Stimulated activated CD8-positive, alpha-beta memory T cell treated with anti-CD3 and anti-CD28 coated beads, Interleukin-4, amount 100 ng/mL, for 24 hours (primary cell): Measurements from ENCODE around the gene PABPC1L.

Source experiments
- DNase-seq: peaks from one replicate; pipeline ENCODE4 v3.0.0-alpha.2; 2020; ENCODE audit warnings: low read depth

The PABPC1L gene

GRCh38 chr20:44900231-44900854 is 9.5 kb upstream of the PABPC1L start:
- DNase-seq = no peak

DNA sequence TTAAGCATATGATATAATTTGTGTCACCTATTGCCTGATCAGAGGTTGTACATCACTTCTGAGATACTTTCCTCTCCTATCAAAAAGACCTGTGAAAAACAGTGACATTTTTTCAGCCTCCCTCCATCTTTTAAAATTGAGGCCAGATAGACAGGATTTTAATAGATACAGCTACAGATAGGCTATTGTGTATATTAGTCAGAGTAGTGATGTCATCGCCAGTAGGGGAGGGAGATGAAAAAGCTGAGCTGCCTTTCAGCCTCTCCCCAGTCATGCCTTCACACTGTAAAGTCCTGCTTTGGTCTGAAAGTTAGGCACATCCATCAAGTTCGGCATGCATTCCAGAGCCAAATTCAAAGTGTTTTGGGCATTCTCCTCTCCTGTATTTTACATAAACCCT is 7.9 kb upstream of the PABPC1L start:
- no peak for DNase-seq

DNA sequence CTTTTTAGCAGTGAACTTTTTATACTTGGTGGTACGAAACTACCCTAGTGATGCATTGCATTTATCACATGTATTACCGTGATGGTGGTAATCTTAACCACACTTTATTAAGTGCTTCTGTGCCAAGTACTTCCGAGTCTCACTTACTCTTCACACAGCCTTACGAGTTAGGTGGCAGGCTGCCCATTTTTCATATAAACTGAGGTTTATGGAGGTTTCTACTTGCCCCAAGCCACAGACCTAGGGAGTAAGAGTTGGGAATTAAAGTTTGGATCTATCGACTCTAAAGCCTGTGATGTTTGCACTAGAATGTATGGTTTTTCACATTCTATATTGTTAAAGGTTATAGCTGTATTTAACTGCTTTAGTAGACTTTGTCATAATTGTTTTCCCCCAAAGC is 5.5 kb upstream of the PABPC1L start:
- DNase-seq = no peak

GRCh38 chr20:44908987-44909871 is 631 bp upstream of the PABPC1L start:
- no peak for DNase-seq

DNA sequence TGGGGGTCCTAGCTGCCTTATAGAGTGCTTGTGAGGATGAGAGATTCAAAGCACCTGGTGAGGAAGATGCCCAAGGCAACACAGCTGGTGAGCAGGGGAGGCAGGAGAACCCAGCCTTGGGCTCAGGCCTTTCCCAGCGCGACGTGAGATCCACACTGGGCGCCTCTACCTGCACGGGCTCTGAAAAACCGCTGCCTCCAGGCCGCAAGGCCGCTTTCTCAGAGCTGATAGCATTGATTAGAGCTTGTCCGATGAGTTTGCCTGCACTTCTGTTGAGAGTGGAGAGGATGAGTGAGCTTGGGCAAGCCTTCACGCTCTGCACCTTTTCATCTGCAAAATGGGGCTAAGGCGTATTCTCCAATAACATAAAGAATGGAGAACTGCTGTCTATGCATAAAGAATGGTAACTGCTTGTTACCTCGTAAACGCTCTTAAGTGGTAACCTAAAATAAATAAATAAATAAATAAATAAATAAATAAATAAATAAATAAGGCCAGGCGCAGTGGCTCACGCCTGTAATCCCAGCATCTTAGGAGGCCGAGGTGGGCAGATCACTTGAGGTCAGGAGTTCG is 916 bp downstream of the PABPC1L start:
- DNase-seq = no peak

GRCh38 chr20:44911264-44911921 is 1.5 kb downstream of the PABPC1L start:
- DNase-seq = peak; percentile 31

- no peak for DNase-seq
Measured at GRCh38 chr20:44912189-44912588, 2.3 kb downstream of the PABPC1L start.

DNA sequence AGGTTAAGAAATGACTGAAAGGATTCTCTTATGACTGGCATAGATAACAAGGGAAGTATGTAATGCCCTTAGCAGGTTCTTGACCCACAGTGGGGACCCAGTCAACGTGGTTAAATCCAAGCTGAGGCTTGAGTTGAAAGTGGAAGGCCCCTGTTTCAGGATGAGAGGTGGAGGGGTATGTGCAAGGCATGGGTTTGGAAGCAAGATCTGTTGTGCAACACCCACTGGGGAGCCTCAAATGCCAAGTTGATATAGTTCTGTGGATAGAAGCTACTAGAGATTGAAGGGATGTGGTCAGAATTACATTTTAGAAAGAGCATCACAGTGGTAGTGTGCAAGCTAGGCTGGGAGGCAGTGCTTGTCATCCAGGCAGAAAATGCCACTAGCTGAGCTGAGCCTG is 5.1 kb downstream of the PABPC1L start:
- no peak for DNase-seq

DNA sequence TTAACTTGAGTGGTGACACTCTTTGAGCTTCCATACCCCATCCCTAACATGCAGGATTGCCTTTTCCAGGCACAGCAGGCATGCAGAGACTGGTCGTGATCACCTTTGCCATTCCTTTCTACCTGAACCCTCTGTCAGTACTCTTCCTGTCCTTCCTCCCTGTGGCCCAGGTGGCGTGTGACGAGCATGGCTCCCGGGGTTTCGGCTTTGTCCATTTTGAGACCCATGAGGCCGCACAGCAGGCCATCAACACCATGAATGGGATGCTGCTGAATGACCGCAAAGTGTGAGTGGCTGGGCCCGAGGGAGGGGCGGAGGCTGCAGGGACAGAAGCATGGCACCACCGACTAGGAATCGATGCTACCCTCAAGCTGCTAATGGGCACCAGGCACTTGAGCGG is 6.7 kb downstream of the PABPC1L start:
- DNase-seq = no peak

DNA sequence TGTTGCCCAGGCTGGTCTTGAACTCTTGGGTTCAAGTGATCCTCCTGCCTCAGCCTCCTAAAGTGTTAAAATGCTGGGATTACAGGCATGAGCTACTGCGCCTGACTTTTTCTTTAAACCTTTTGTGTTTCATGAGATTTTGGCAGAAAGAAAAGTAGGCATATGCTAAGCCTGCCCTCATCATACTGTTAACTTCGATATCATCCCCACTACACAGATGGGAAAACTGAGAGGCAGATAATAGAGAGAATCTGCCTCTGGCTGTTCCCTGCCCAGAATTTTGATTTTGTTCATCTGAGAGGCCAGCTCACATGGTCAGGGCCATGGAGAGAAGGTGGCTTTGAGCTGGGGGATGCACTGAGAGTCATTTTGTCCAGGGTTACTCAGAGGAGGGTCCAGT is 7.5 kb downstream of the PABPC1L start:
- no peak for DNase-seq

DNA sequence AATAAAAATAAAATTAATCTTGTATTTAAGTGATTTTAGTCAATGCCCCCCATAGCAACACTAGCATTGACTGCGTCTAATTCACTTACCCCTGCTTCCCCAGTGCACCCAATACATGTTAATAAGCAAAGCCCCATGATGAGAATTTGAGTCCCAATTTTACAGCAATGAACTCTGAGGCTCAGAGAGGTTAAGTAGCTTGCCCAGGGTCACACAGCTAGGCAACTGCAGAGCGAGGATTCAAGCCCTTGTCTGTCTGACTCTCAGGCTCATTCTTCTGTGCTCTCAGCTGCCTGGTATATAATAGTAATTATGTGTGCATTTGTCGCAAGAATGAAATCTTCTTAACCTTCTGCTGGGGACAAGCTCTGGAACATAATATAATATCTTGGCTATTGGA is 8.5 kb downstream of the PABPC1L start:
- no peak for DNase-seq

DNA sequence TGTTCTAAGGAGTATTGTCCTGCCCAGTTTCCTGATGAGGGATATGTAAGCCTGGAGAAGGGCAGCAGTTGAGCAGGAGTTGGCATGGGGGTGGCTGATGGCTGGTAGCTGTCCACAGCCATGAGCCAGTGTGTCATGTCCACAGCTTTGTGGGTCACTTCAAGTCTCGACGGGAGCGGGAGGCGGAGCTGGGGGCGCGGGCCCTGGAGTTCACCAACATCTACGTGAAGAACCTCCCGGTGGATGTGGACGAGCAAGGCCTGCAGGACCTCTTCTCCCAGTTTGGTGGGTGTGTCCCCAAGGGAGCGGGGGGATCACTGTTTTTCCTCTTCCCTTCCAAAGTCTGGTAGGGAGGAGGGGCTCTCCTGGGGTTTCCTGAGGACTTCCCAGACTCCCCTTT is 8.9 kb downstream of the PABPC1L start:
- no peak for DNase-seq

DNA sequence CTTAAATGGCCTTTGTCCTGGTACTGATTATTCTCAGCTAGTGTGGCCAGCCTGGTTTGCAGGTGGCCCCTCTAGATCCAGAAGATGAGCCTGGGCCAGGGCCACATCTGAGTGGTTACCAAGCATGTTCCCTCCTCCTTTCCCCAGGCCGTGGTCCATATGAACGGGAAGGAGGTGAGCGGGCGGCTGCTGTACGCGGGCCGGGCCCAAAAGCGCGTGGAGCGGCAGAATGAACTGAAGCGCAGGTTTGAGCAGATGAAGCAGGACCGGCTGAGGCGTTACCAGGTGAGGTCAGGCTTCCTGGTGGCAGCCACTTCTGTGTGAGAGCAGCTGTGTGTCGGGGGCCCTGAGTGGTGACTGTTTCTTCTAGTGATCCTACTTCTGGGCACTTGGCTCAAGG is 11.6 kb downstream of the PABPC1L start:
- no peak for DNase-seq

- no peak for DNase-seq
Measured at GRCh38 chr20:44924541-44924940, 14.7 kb downstream of the PABPC1L start.

- no peak for DNase-seq
Measured at GRCh38 chr20:44928595-44928994, 18.7 kb downstream of the PABPC1L start.

GRCh38 chr20:44930517-44931168 is 20.8 kb downstream of the PABPC1L start:
- DNase-seq = no peak

DNA sequence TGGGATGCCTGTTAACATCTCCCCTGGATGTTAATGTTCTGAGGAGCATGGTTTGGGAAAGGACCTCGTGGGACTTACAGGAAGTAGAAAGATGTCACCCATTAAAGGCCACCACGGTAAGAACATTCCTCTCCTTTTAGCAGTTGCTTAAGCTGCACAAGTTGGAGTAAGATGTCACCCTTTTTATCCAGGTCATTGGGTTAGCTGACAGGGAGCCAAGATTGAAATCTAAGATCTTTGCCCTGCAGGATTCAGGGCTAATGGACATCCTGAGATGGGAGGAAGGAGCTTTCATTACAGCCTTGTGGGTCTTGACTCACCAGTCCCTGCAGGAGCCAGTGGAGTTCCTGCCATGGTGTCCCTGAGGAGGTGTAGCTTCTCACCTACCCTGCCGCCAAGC is 22.1 kb downstream of the PABPC1L start:
- DNase-seq = no peak

GRCh38 chr20:44932916-44933315 is 23.1 kb downstream of the PABPC1L start:
- no peak for DNase-seq

DNA sequence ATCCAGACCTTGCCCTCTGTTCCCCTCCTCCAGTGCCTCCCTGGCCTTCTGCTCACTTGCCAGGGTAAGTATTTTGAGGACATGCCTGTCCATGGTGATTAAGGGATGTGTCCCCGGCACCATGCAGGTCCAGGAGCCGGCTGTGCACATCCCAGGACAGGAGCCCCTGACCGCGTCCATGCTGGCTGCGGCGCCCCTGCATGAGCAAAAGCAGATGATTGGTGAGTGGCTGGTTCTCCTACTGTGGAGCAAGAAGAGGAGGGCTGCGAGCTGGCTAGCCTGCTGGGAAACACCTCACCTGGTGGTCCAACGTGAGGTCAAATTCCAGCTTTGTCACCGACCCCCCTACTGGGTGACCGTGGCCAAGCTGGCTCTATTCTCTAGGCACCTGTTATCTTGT is 26.6 kb downstream of the PABPC1L start:
- no peak for DNase-seq

DNA sequence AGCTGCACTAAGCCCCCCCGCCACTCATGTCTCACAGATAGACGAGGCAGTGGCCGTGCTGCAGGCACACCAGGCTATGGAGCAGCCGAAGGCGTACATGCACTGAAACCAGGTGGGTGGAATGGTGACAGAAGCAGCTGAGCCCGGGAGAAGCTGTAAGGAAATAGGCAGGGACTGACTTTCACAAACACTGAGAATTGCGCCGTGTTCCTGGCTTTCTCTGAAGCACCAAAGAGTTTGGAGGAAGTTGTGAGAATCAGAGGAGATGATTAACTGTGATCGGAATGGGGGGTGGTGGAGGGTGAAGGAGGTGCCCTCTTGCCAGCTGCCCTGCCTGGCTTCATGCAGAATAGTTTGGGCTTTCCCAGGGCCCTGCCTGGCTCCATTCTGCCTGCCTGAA is 28.8 kb downstream of the PABPC1L start:
- DNase-seq = no peak

GRCh38 chr20:44941120-44941691 is 31.3 kb downstream of the PABPC1L start:
- no peak for DNase-seq
